Skeletal muscle satellite cell (primary cell): ENCODE data around the gene SESTD1.
A peak's percentile ranks its signal among the peaks of the same experiment; 100 is the strongest.

Experiments used
- H3K27me3 ChIP-seq: 2 replicates; pipeline ENCODE4 v1.7.0; 2013; ENCODE audit warnings: low read length; ENCODE audit not compliant: control insufficient read depth, insufficient read depth
- H3K36me3 ChIP-seq: 2 replicates; pipeline ENCODE4 v1.7.0; 2013; ENCODE audit warnings: mild to moderate bottlenecking, control low read depth, low read length; ENCODE audit not compliant: insufficient read depth
- H3K4me1 ChIP-seq: 2 replicates; pipeline ENCODE4 v1.7.0; 2013; ENCODE audit warnings: low read length; ENCODE audit not compliant: control insufficient read depth, insufficient read depth
- H3K4me2 ChIP-seq: 2 replicates; pipeline ENCODE4 v1.7.0; 2013; ENCODE audit warnings: mild to moderate bottlenecking, low read length
- H3K4me3 ChIP-seq: 2 replicates; pipeline ENCODE4 v1.7.0; 2013; ENCODE audit warnings: low read length
- H3K9ac ChIP-seq: 2 replicates; pipeline ENCODE4 v1.7.0; 2013; ENCODE audit warnings: mild to moderate bottlenecking, low read depth, low read length, moderate library complexity
- H3K9me3 ChIP-seq: replicated peaks from 2 replicates; pipeline ENCODE4 v1.7.0; 2013; ENCODE audit warnings: mild to moderate bottlenecking, control low read depth, low read length

SESTD1 gene

DNA sequence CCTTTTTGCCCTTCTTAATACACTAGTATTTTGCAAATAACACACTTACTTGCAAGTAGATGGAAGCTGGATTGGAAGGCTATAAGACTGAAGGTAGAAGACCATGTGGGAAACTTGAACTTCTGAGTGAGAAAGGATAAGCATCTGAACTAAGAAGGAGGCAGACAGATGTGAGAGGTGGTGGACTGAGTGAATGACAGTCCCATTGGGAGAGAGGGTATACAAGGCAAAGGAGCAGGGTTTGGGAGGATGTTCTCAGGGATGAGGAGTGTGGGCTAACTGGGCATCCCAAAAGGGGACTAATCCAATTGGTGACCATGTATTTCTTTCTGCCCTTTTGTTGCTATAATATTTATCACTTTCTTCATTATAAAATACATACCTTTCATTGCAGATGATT, 20.4 kb upstream of the SESTD1 start:
- Histone ChIP-seq H3K9ac (no peak overlapping the region), H3K4me3 (no peak overlapping the region), H3K9me3 (no peaks in the 10 kb centered on the region), H3K36me3 (no peaks in the 10 kb centered on the region), H3K4me2 (no peak overlapping the region), H3K4me1 (no peaks in the 10 kb centered on the region), H3K27me3 (no peaks in the 10 kb centered on the region)

DNA sequence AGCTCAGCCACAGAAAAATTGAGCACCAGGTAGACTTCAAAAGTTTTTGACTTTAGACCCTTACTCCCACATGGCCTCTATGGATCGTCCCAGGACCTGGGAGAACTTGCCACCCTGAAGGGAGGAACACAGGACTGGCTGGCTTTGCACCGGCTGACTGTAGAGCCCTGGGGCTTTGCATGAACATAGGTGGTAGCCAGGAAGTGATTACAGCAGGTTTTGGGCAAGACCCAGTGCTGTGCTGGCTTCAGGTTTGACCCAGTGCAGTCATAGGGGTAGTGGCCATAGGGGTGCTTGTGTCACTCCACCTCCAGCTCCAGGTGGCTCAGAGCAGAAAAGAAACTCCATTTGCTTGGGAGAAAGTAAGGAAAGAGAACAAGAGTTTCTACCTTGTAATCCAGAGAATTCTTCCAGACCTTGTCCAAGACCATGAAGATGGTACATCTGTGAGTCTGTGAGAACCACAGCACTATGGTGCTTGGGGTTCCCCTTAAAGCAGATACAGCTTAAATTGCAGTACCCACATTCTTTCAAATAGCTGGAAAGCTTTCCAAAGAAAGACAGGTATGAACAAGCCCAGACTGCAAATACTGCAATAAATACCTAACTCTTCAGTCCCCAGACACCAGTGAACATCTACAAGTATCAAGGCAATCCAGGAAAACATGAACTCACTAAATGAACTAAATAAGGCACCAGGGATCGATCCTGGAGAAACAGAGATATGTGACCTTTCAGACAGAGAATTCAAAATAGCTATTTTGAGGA, 13.0 kb upstream of the SESTD1 start:
- Histone ChIP-seq H3K9me3 (no peaks in the 10 kb centered on the region), H3K4me2 (no peak overlapping the region), H3K27me3 (no peaks in the 10 kb centered on the region), H3K4me1 (peaks cover 27% of the 10 kb centered on the region), H3K9ac (no peak overlapping the region), H3K36me3 (no peaks in the 10 kb centered on the region), H3K4me3 (no peak overlapping the region)

DNA sequence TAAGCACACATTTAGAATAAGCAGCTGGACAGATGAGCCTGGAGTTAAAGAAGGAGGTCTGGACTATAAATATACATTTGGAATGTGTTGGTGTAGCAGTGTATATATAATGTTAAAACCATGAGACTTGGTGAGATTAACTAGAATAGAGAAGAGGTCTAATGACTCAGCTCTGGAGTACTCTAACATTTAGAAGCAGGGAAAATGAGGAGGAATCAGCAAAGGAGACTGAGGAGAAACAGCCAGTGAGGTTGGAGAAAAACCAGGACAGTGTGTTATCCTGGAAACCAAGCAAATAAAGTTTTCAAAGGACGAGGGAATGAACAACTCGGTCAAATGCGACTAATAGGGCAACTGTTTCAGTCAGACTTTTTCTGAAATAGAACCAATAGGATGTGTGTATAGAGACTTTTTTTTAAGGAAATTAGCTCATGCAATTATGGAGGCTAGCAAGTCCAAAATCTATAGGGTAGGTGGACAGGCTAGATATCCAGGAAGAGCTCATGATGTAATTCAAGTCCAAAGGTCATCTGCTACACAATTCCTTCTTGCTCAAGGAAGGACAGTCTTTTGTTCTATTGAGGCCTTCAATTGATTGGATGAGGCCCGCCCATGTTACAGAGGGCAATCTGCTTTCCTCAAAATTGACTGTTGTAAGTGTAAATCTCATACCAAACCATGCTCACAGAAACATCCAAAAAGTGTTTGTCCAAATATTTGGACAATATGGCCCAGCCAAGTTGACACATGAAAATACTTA, 10.8 kb upstream of the SESTD1 start:
- H3K4me2 ChIP-seq: no peak overlapping the region
- no peaks in the 10 kb centered on the region for H3K9me3 ChIP-seq
- no peak overlapping the region for H3K9ac ChIP-seq
- peaks cover 44% of the 10 kb centered on the region for H3K4me1 ChIP-seq
- H3K27me3 ChIP-seq: no peaks in the 10 kb centered on the region
- no peak overlapping the region for H3K4me3 ChIP-seq
- no peaks in the 10 kb centered on the region for H3K36me3 ChIP-seq

DNA sequence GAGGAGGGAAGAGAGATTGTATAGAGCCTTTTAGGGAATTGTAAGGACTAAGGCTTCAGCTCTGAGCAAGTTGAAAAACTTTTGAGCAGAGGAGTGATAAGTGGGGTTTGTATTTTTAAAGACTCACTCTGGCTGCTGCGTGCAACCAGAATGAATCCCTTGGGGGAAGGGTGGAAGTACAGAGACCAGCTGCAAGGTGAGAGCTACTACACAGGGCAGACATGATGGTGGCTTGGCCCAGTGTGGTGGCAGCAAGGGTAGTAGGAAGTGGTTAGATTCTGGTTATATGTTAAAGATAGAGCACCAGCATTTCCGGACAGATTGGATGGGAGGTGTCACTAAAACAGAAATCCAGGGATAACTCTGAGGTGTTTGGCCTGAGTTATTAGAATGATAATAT, 10.1 kb upstream of the SESTD1 start:
- Histone ChIP-seq H3K27me3 (no peaks in the 10 kb centered on the region), H3K4me2 (no peak overlapping the region), H3K9ac (no peak overlapping the region), H3K4me3 (no peak overlapping the region), H3K36me3 (no peaks in the 10 kb centered on the region), H3K9me3 (no peaks in the 10 kb centered on the region), H3K4me1 (peaks cover 44% of the 10 kb centered on the region)

DNA sequence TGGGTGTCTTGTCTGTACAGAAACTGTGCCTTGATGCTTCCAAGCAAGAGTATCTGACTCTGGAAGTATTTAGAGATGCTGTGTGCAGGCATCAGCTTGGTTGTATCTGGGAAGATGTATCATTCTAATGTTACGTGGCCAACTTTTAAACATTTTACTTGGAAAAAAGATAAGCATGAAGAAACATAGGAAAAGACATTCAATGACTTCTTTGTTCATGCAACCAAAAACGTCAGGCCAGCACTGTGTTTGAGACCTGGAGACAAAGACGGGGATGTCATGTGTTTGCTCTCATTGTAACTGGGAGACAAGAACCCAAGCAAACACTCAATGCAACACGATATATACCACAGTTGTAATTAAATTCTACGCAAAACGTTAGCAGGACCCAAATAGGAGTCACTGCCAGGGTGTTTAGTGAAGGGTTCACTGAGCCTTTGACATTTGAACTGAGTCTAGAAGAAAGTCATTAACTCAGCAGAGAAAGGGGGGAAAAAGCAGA, 8.9 kb upstream of the SESTD1 start:
- Histone ChIP-seq H3K4me2 (peak overlapping the region; percentile 77), H3K36me3 (no peaks in the 10 kb centered on the region)

DNA sequence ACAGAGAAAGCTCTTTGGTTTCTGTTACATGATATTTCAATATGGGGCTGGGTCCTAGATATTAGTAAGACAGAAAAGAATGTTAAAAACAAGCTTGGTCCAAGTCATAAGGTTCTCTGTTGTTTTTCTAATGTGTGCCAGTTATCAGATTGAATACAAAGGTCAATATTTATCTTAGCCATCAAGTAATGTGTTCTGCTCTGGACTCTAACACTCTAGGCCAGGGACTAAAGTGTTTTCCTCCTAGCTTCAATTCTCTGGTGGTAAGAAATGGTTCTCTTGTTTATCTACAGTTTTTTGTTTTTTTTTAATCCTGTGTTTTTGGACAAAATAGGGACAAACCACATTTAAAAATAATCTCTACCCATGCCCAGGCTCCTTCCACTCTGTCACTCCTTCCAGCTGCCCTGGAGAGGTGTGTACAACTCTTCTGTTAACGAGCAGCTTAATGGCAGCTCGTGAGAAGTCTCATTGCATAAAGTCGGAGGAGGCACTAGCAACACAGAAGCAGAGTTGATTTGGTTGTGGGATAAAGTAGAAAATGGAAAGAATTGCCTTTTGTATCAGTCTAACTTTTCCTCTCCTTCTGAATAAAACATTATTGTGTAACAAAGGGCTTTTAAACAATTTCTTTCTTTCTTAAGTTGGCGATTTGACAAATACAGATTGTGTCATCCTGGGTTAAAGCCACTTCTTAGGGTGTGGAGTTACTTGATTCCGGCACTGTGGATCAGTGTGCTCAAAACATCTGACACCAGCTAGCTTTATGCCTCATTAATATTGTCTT, 8.0 kb upstream of the SESTD1 start:
- H3K36me3 ChIP-seq: no peaks in the 10 kb centered on the region
- peak overlapping the region; percentile 66 for H3K9ac ChIP-seq
- peak overlapping the region; percentile 77 for H3K4me2 ChIP-seq
- H3K9me3 ChIP-seq: no peaks in the 10 kb centered on the region
- no peaks in the 10 kb centered on the region for H3K27me3 ChIP-seq
- peak overlapping the region; percentile 62 for H3K4me3 ChIP-seq
- H3K4me1 ChIP-seq: peaks cover 59% of the 10 kb centered on the region

More for the DNA sequence above, 8.9 kb upstream of the SESTD1 start:
- H3K27me3 ChIP-seq: no peaks in the 10 kb centered on the region
- no peak overlapping the region for H3K9ac ChIP-seq
- H3K4me3 ChIP-seq: no peak overlapping the region
- no peaks in the 10 kb centered on the region for H3K9me3 ChIP-seq
- peaks cover 51% of the 10 kb centered on the region for H3K4me1 ChIP-seq

DNA sequence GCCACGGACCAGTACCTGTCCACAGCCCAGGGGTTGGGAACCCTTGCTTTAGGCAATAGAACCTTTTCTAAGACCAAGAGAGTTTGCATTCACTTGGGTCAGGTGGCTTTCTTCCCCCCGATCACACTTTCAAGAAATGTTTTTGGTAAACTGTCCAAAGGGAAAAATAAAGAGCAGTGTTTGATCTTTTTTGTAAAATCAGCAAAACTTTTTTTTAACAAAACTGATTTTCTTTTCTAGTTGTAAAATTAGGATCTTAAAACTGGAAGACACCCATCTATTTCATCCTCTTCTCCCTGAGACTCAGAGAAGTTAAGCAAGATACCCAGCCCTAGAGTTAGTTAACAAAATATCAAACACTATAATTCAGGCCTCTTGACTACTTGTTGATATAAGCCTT, 6.1 kb upstream of the SESTD1 start:
- Histone ChIP-seq H3K4me1 (peaks cover 61% of the 10 kb centered on the region), H3K9me3 (no peaks in the 10 kb centered on the region), H3K36me3 (no peaks in the 10 kb centered on the region), H3K4me3 (no peak overlapping the region), H3K9ac (no peak overlapping the region), H3K27me3 (no peaks in the 10 kb centered on the region), H3K4me2 (no peak overlapping the region)

DNA sequence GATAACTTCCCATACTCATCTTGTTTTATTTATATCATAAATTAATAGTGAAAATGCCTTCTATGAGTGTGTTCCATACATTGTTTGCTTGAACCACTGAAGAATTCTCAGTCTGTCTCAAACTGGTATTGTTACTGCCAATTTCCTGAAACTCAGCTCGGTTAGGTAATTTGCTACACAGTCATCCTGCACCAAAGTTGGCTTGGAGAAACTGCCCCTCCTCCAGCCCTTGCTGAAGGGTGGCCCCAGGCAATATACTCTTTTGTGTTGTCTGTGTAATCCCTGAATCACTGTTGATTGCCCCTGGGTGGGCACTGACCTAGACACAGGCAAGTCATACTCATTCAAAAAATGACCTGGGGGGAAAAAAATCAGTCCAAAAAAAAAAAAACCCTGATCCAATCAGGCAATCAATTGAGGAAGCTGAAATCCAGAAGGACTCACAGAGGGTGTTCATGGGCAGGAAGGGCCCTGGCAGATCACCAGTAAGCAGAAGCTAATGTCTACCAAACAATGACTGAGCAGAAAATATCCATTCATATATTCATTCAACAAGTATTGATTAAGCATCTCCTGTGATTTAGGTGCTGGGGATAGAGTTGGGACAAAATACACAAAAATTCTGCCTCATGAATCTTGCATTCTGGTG, 3.8 kb upstream of the SESTD1 start:
- Histone ChIP-seq H3K4me1 (peaks cover 52% of the 10 kb centered on the region), H3K9me3 (no peaks in the 10 kb centered on the region), H3K9ac (no peak overlapping the region), H3K36me3 (no peaks in the 10 kb centered on the region), H3K4me3 (no peak overlapping the region), H3K4me2 (no peak overlapping the region), H3K27me3 (no peaks in the 10 kb centered on the region)

DNA sequence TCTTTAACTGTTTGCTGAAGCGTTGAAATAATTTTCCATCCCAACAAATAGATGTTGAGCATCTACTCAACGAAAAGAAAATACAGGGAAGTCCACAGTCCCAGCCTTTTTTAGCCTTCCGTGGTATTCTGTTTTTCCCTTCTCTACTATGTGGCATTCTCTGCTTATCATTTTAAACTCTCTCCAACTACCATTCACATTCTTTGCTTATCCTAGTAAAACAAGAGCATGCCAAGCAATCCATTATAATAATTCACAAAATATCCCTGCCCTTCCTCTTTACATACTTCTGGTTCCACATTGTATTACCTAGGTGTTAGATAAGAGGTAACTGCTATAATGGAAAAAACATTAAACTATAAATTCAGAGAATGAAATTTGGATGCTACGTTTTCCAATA, 1.6 kb upstream of the SESTD1 start:
- Histone ChIP-seq H3K27me3 (no peaks in the 10 kb centered on the region), H3K9me3 (no peaks in the 10 kb centered on the region), H3K36me3 (no peaks in the 10 kb centered on the region), H3K9ac (no peak overlapping the region), H3K4me3 (no peak overlapping the region), H3K4me1 (peaks cover 37% of the 10 kb centered on the region), H3K4me2 (no peak overlapping the region)

DNA sequence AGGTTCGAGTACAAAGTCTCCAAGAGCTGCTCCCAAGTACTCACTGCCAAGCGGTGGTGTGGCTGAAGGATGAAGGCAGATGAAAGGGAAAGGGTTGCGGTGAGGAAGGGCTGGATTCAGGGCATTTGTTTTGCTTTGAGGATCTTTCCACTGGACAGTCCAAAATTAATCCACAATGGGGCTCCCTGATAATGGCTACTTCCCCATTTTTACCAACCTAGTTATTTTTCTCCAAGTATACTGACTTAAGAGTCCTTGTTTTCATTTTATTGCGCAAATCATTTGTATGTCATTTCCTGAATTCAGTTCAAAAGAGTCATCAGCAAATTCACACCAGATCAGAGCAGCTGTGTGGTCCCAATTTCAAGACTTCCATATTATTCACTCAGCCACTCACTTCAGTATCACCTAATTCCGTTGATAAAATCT, 464 bp upstream of the SESTD1 start:
- peak overlapping the region; percentile 94 for H3K9ac ChIP-seq
- no peaks in the 10 kb centered on the region for H3K36me3 ChIP-seq
- peaks cover 38% of the 10 kb centered on the region for H3K4me1 ChIP-seq
- H3K9me3 ChIP-seq: no peaks in the 10 kb centered on the region
- peak overlapping the region; percentile 94 for H3K4me3 ChIP-seq
- peak overlapping the region; percentile 81 for H3K4me2 ChIP-seq
- H3K27me3 ChIP-seq: no peaks in the 10 kb centered on the region
